ENCODE measurements around the gene CNTNAP4. TPM values are rescaled to one million over a fixed set of nuclear protein-coding genes. Genes with fewer than 3 reads are reported as not detected.

CNTNAP4 gene
- total and polyA plus RNA-seq, 2 experiments from 2014 or later: 0.64 to 1.1 TPM

DNA sequence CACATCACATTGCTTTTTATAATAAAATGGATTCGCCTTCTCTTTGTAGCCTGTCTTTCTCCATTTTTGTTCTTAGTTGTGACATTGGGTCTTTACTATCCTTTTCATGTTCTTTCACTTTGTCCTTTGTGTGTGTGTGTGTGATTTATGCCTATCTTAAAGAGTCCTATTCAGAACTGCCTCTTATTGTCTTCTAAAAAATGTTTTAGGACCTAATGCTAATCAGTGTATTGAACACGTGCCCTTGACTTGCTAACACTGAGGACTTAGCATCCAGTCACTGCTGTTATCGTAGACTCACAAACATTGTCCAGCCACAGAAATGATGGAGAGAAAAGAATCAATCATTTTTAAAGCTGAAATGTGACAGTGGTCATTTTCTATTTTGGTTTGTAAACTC is 251.9 kb downstream of the CNTNAP4 start:
- H3K4me3 ChIP-seq: no peak overlapping the region
- no peak overlapping the region for H2AFZ ChIP-seq
- no peak for DNase-seq (ENCODE audit: low spot score)
- H3K4me1 ChIP-seq (ENCODE audit: insufficient read depth): no peaks in the 10 kb centered on the region
- no peaks in the 10 kb centered on the region for H3K36me3 ChIP-seq (replicated peaks; ENCODE audit: insufficient read depth, low read depth)
- H3K4me2 ChIP-seq: no peak overlapping the region
- H3K27ac ChIP-seq: no peak overlapping the region
- H3K79me2 ChIP-seq: peaks cover 2% of the 10 kb centered on the region
- H3K9me3 ChIP-seq (ENCODE audit: low read depth): no peaks in the 10 kb centered on the region
- TF ChIP-seq, protein P1, sequence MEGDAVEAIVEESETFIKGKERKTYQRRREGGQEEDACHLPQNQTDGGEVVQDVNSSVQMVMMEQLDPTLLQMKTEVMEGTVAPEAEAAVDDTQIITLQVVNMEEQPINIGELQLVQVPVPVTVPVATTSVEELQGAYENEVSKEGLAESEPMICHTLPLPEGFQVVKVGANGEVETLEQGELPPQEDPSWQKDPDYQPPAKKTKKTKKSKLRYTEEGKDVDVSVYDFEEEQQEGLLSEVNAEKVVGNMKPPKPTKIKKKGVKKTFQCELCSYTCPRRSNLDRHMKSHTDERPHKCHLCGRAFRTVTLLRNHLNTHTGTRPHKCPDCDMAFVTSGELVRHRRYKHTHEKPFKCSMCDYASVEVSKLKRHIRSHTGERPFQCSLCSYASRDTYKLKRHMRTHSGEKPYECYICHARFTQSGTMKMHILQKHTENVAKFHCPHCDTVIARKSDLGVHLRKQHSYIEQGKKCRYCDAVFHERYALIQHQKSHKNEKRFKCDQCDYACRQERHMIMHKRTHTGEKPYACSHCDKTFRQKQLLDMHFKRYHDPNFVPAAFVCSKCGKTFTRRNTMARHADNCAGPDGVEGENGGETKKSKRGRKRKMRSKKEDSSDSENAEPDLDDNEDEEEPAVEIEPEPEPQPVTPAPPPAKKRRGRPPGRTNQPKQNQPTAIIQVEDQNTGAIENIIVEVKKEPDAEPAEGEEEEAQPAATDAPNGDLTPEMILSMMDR (IDR thresholded peaks at IDR 0.05; ENCODE audit: poor library complexity): no peak
- no peak for TF ChIP-seq EZH2phosphoT487 (IDR thresholded peaks at IDR 0.05; ENCODE audit: low read depth, severe bottlenecking, unreplicated experiment)
- no peak for TF ChIP-seq EZH2 (IDR thresholded peaks at IDR 0.05; ENCODE audit: borderline replicate concordance)
- no peaks in the 10 kb centered on the region for H4K20me1 ChIP-seq (ENCODE audit: insufficient read depth, poor library complexity, severe bottlenecking)
- WGBS (ENCODE audit: low lambda C conversion rate, missing lambda C conversion rate): 85% methylated on average over 3 of the region's 3 CpGs
- H3K9me2 ChIP-seq (replicated peaks; ENCODE audit: insufficient read depth): no peaks in the 10 kb centered on the region
- H3K27me3 ChIP-seq: no peaks in the 10 kb centered on the region

DNA sequence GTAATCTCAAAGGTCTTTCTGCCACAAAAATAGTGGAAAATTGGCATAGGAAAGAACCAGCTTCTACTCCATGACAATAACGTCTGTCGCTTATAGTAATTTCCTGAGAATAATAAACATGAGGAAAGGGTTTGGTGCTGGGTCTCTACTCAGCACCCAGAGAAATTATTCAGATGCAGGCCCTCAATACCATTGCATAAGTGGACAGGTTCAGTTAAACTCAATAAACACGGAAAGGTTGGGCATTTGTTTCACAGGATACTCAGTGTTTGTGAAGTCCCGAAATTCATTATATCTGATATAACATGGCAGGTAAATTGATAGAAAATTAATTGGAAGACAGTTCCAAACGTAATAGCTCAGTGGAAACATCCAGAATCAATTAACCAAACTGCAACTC is 254.0 kb downstream of the CNTNAP4 start:
- 88% methylated on average over 5 of the region's 5 CpGs for WGBS (ENCODE audit: low lambda C conversion rate, missing lambda C conversion rate)
- Histone ChIP-seq H3K27ac (peak overlapping the region; percentile 66), H3K4me3 (no peak overlapping the region), H3K4me2 (peak overlapping the region; percentile 52), H3K9me2 (replicated peaks; ENCODE audit: insufficient read depth) (no peaks in the 10 kb centered on the region), H3K27me3 (no peaks in the 10 kb centered on the region), H3K4me1 (ENCODE audit: insufficient read depth) (no peaks in the 10 kb centered on the region), H3K36me3 (replicated peaks; ENCODE audit: insufficient read depth, low read depth) (no peaks in the 10 kb centered on the region), H2AFZ (no peak overlapping the region), H3K79me2 (peaks cover 2% of the 10 kb centered on the region), H4K20me1 (ENCODE audit: insufficient read depth, poor library complexity, severe bottlenecking) (no peaks in the 10 kb centered on the region), H3K9me3 (ENCODE audit: low read depth) (no peaks in the 10 kb centered on the region)
- DNase-seq (ENCODE audit: low spot score): no peak
- TF ChIP-seq, protein P1 (IDR thresholded peaks at IDR 0.05; ENCODE audit: poor library complexity): no peak
- TF ChIP-seq EZH2phosphoT487 (IDR thresholded peaks at IDR 0.05; ENCODE audit: low read depth, severe bottlenecking, unreplicated experiment) (no peak), EZH2 (IDR thresholded peaks at IDR 0.05; ENCODE audit: borderline replicate concordance) (no peak)

GRCh38 chr16:76532188-76532973 is 255.2 kb downstream of the CNTNAP4 start:
- H4K20me1 ChIP-seq (ENCODE audit: insufficient read depth, poor library complexity, severe bottlenecking): no peaks in the 10 kb centered on the region
- H2AFZ ChIP-seq: no peak overlapping the region
- WGBS (ENCODE audit: low lambda C conversion rate, missing lambda C conversion rate): 46% methylated on average over 5 of the region's 5 CpGs
- no peaks in the 10 kb centered on the region for H3K9me2 ChIP-seq (replicated peaks; ENCODE audit: insufficient read depth)
- peaks cover 2% of the 10 kb centered on the region for H3K79me2 ChIP-seq
- H3K9me3 ChIP-seq (ENCODE audit: low read depth): no peaks in the 10 kb centered on the region
- H3K27ac ChIP-seq: peak overlapping the region; percentile 66
- H3K27me3 ChIP-seq: no peaks in the 10 kb centered on the region
- H3K4me1 ChIP-seq (ENCODE audit: insufficient read depth): no peaks in the 10 kb centered on the region
- DNase-seq (ENCODE audit: low spot score): peak; percentile 38
- H3K4me3 ChIP-seq: no peak overlapping the region
- TF ChIP-seq EZH2 (IDR thresholded peaks at IDR 0.05; ENCODE audit: borderline replicate concordance): no peak
- TF ChIP-seq, protein P1 (IDR thresholded peaks at IDR 0.05; ENCODE audit: poor library complexity): no peak
- no peak for TF ChIP-seq EZH2phosphoT487 (IDR thresholded peaks at IDR 0.05; ENCODE audit: low read depth, severe bottlenecking, unreplicated experiment)
- no peaks in the 10 kb centered on the region for H3K36me3 ChIP-seq (replicated peaks; ENCODE audit: insufficient read depth, low read depth)
- peak overlapping the region; percentile 52 for H3K4me2 ChIP-seq
